Measurements from ENCODE around the gene TRIM62.

TRIM62 gene

GRCh38 chr1:33097137-33097611, 84.7 kb downstream of the TRIM62 start:
- no peak for DNase-seq

- DNase-seq, result no peak
Observed at GRCh38 chr1:33096363-33097005, 85.4 kb downstream of the TRIM62 start.

Data from right forelimb (tissue), 1 donor.